CD4-positive, alpha-beta T cell treated with Interleukin-1 beta for 1 hour (primary cell): Measurements from ENCODE around the gene SLC26A11.
"Not testable (repeated sequence)": the region's sequence is repeated elsewhere in the genome, so short reads cannot be mapped to it uniquely, and the experiment has no call there.

Experiments
- DNase-seq, 2 donors: peaks; one replicate each; pipeline ENCODE4 v3.0.0-alpha.2; 2020 to 2022

SLC26A11 gene

GRCh38 chr17:80245566-80246265 lies 25.5 kb downstream of the SLC26A11 start:
- no peak for DNase-seq

- DNase-seq: no peak
Observed at GRCh38 chr17:80246266-80246681, 26.0 kb downstream of the SLC26A11 start.

- DNase-seq: no peak
Observed at GRCh38 chr17:80246726-80247125, 26.5 kb downstream of the SLC26A11 start.

- DNase-seq: no peak
Observed at GRCh38 chr17:80247561-80247960, 27.3 kb downstream of the SLC26A11 start.

GRCh38 chr17:80248001-80248893 lies 28.0 kb downstream of the SLC26A11 start:
- no peak for DNase-seq

GRCh38 chr17:80248894-80249710 lies 28.9 kb downstream of the SLC26A11 start:
- no peak for DNase-seq

GRCh38 chr17:80251966-80252365 lies 31.7 kb downstream of the SLC26A11 start:
- DNase-seq: no peak

- peak; percentile 85 to 86 for DNase-seq
Observed at GRCh38 chr17:80252871-80253270, 32.6 kb downstream of the SLC26A11 start.

- no peak for DNase-seq
Observed at GRCh38 chr17:80253631-80254395, 33.6 kb downstream of the SLC26A11 start.

- peak; percentile 43 to 65 for DNase-seq
Observed at GRCh38 chr17:80254396-80255251, 34.4 kb downstream of the SLC26A11 start.

GRCh38 chr17:80256034-80256350 lies 35.8 kb downstream of the SLC26A11 start:
- DNase-seq: no peak

- DNase-seq: no peak
Observed at GRCh38 chr17:80257716-80258213, 37.5 kb downstream of the SLC26A11 start.

- DNase-seq: not testable (repeated sequence)
Observed at GRCh38 chr17:80258296-80258695, 38.1 kb downstream of the SLC26A11 start.

- no peak for DNase-seq
Observed at GRCh38 chr17:80259457-80260068, 39.3 kb downstream of the SLC26A11 start.

GRCh38 chr17:80260069-80260535 lies 39.9 kb downstream of the SLC26A11 start:
- DNase-seq: peak; percentile 84

GRCh38 chr17:80260791-80261158 lies 40.5 kb downstream of the SLC26A11 start, which contains the start of gene RNF213:
TSS of gene RNF213 (plus strand) at chr17:80260852. CDS start at chr17:80263682, 2,830 bp downstream.
- peak; percentile 59 to 67 for DNase-seq

- peak; percentile 73 to 80 for DNase-seq
Observed at GRCh38 chr17:80261159-80261894, 41.1 kb downstream of the SLC26A11 start.

GRCh38 chr17:80261895-80262279 lies 41.7 kb downstream of the SLC26A11 start:
- no peak for DNase-seq

GRCh38 chr17:80262291-80262690 lies 42.1 kb downstream of the SLC26A11 start:
- no peak for DNase-seq

GRCh38 chr17:80262775-80263244 lies 42.6 kb downstream of the SLC26A11 start:
- no peak for DNase-seq
